SK-N-DZ (cell line): ENCODE results near the gene CDK14.
"Not testable (repeated sequence)": the region's sequence is repeated elsewhere in the genome, so short reads cannot be mapped to it uniquely, and the experiment has no call there.

ENCODE experiments used
- DNase-seq: peaks from one replicate; pipeline ENCODE4 v3.0.0-alpha.2; 2015; ENCODE audit warnings: low spot score

CDK14 gene

GRCh38 chr7:90788052-90788451 lies 191.9 kb downstream of the CDK14 start:
- no peak for DNase-seq

- no peak for DNase-seq
These were observed 193.7 kb downstream of the CDK14 start for GRCh38 chr7:90789736-90790306.

GRCh38 chr7:90791596-90791995 lies 195.5 kb downstream of the CDK14 start:
- DNase-seq = no peak

GRCh38 chr7:90792301-90792700 lies 196.2 kb downstream of the CDK14 start:
- no peak for DNase-seq

GRCh38 chr7:90794234-90794633 lies 198.1 kb downstream of the CDK14 start:
- DNase-seq = not testable (repeated sequence)

- DNase-seq = no peak
These were observed 201.5 kb downstream of the CDK14 start for GRCh38 chr7:90797596-90797995.

- DNase-seq = no peak
These were observed 208.2 kb downstream of the CDK14 start for GRCh38 chr7:90804370-90804769.

GRCh38 chr7:90815552-90815951 lies 219.4 kb downstream of the CDK14 start:
- not testable (repeated sequence) for DNase-seq

GRCh38 chr7:90816511-90817142 lies 220.5 kb downstream of the CDK14 start:
- no peak for DNase-seq

- DNase-seq = no peak
These were observed 221.0 kb downstream of the CDK14 start for GRCh38 chr7:90817151-90817550.

- no peak for DNase-seq
These were observed 221.7 kb downstream of the CDK14 start for GRCh38 chr7:90817846-90818245.

GRCh38 chr7:90818341-90818740 lies 222.2 kb downstream of the CDK14 start:
- no peak for DNase-seq

- no peak for DNase-seq
These were observed 226.0 kb downstream of the CDK14 start for GRCh38 chr7:90821961-90822620.

- no peak for DNase-seq
These were observed 228.5 kb downstream of the CDK14 start for GRCh38 chr7:90824386-90825307.

GRCh38 chr7:90825779-90826178 lies 229.7 kb downstream of the CDK14 start:
- DNase-seq = no peak

- no peak for DNase-seq
These were observed 232.5 kb downstream of the CDK14 start for GRCh38 chr7:90828601-90829000.

- DNase-seq = no peak
These were observed 234.2 kb downstream of the CDK14 start for GRCh38 chr7:90830308-90830707.

- no peak for DNase-seq
These were observed 236.6 kb downstream of the CDK14 start for GRCh38 chr7:90832726-90833125.

GRCh38 chr7:90833443-90833842 lies 237.3 kb downstream of the CDK14 start:
- no peak for DNase-seq

- no peak for DNase-seq
These were observed 238.7 kb downstream of the CDK14 start for GRCh38 chr7:90834771-90835170.

- no peak for DNase-seq
These were observed 239.7 kb downstream of the CDK14 start for GRCh38 chr7:90835861-90836260.

- DNase-seq = no peak
These were observed 240.8 kb downstream of the CDK14 start for GRCh38 chr7:90836937-90837336.
